Central memory CD8-positive, alpha-beta T cell (primary cell): Measurements from ENCODE around the gene TSPAN4.

ENCODE experiments used
- ATAC-seq: fragments of 150-1000 bp; cut with Tn5 transposase; replicated peaks from 2 replicates; pipeline ENCODE4 v1.10.0; 2022; ENCODE audit warnings: mild to moderate bottlenecking, moderate FRiP score, moderate number of reproducible peaks; ENCODE audit not compliant: poor library complexity, severe bottlenecking; ENCODE audit errors: extremely low read depth
- DNase-seq, 2 donors: peaks; one replicate each; pipeline ENCODE4 v3.0.0; 2021; ENCODE audit warnings: low spot score in 2 of 2
- H3K27ac Mint-ChIP-seq: one replicate; pipeline ENCODE4 v1.8.0; 2022; ENCODE audit warnings: low read depth, mild to moderate bottlenecking, moderate library complexity, mixed read lengths
- H3K27me3 Mint-ChIP-seq: one replicate; pipeline ENCODE4 v1.8.0; 2022; ENCODE audit warnings: mixed read lengths
- H3K36me3 Mint-ChIP-seq: one replicate; pipeline ENCODE4 v1.8.0; 2022; ENCODE audit warnings: mild to moderate bottlenecking, moderate library complexity, mixed read lengths; ENCODE audit not compliant: insufficient read depth
- H3K4me1 Mint-ChIP-seq: one replicate; pipeline ENCODE4 v1.8.0; 2022; ENCODE audit warnings: mixed read lengths
- H3K4me3 Mint-ChIP-seq: one replicate; pipeline ENCODE4 v1.8.0; 2022; ENCODE audit warnings: mild to moderate bottlenecking, moderate library complexity, mixed read lengths
- H3K9me3 Mint-ChIP-seq: one replicate; pipeline ENCODE4 v1.8.0; 2022; ENCODE audit warnings: mixed read lengths

The TSPAN4 gene

GRCh38 chr11:893008-893654, 50.5 kb downstream of the TSPAN4 start:
- no peak for ATAC-seq
- Mint-ChIP-seq H3K27me3 (no peaks in the 10 kb centered on the region), H3K9me3 (no peaks in the 10 kb centered on the region), H3K4me1 (peaks cover 6% of the 10 kb centered on the region), H3K4me3 (no peak overlapping the region), H3K27ac (no peak overlapping the region), H3K36me3 (peaks cover 3% of the 10 kb centered on the region)
- DNase-seq, result no peak

GRCh38 chr11:894575-895201, 52.0 kb downstream of the TSPAN4 start:
- Mint-ChIP-seq H3K36me3 (peaks cover 3% of the 10 kb centered on the region), H3K27me3 (no peaks in the 10 kb centered on the region), H3K27ac (no peak overlapping the region), H3K9me3 (no peaks in the 10 kb centered on the region), H3K4me3 (no peak overlapping the region), H3K4me1 (no peaks in the 10 kb centered on the region)
- ATAC-seq (no peak), DNase-seq (no peak)

- Mint-ChIP-seq H3K9me3 (no peaks in the 10 kb centered on the region), H3K4me1 (no peaks in the 10 kb centered on the region), H3K27ac (no peak overlapping the region), H3K36me3 (peaks cover 6% of the 10 kb centered on the region), H3K4me3 (no peak overlapping the region), H3K27me3 (no peaks in the 10 kb centered on the region)
- no peak for ATAC-seq
- no peak for DNase-seq
Observed at GRCh38 chr11:895331-896110, 52.9 kb downstream of the TSPAN4 start.

- H3K27me3 Mint-ChIP-seq, result no peaks in the 10 kb centered on the region
- H3K36me3 Mint-ChIP-seq, result peaks cover 9% of the 10 kb centered on the region
- no peak overlapping the region for H3K27ac Mint-ChIP-seq
- DNase-seq, result no peak
- H3K4me3 Mint-ChIP-seq, result no peak overlapping the region
- H3K4me1 Mint-ChIP-seq, result peaks cover 6% of the 10 kb centered on the region
- no peak for ATAC-seq
- no peaks in the 10 kb centered on the region for H3K9me3 Mint-ChIP-seq
Observed at GRCh38 chr11:897253-898142, 54.8 kb downstream of the TSPAN4 start.

GRCh38 chr11:898143-898511, 55.5 kb downstream of the TSPAN4 start:
- no peaks in the 10 kb centered on the region for H3K9me3 Mint-ChIP-seq
- no peak overlapping the region for H3K27ac Mint-ChIP-seq
- peaks cover 6% of the 10 kb centered on the region for H3K4me1 Mint-ChIP-seq
- peaks cover 10% of the 10 kb centered on the region for H3K36me3 Mint-ChIP-seq
- DNase-seq, result no peak
- no peak for ATAC-seq
- H3K27me3 Mint-ChIP-seq, result no peaks in the 10 kb centered on the region
- H3K4me3 Mint-ChIP-seq, result no peak overlapping the region

GRCh38 chr11:898540-899190, 56.0 kb downstream of the TSPAN4 start:
- Mint-ChIP-seq H3K27me3 (no peaks in the 10 kb centered on the region), H3K4me1 (peaks cover 6% of the 10 kb centered on the region), H3K27ac (no peak overlapping the region), H3K9me3 (no peaks in the 10 kb centered on the region), H3K4me3 (no peak overlapping the region), H3K36me3 (peaks cover 10% of the 10 kb centered on the region)
- no peak for DNase-seq
- ATAC-seq, result no peak

GRCh38 chr11:899724-900123, 57.1 kb downstream of the TSPAN4 start:
- ATAC-seq, result no peak
- Mint-ChIP-seq H3K36me3 (peaks cover 12% of the 10 kb centered on the region), H3K9me3 (no peaks in the 10 kb centered on the region), H3K27me3 (no peaks in the 10 kb centered on the region), H3K4me3 (no peak overlapping the region), H3K27ac (no peak overlapping the region), H3K4me1 (peaks cover 6% of the 10 kb centered on the region)
- DNase-seq, result no peak

- no peak for ATAC-seq
- H3K27ac Mint-ChIP-seq, result no peak overlapping the region
- H3K4me3 Mint-ChIP-seq, result no peak overlapping the region
- no peaks in the 10 kb centered on the region for H3K27me3 Mint-ChIP-seq
- H3K9me3 Mint-ChIP-seq, result no peaks in the 10 kb centered on the region
- peaks cover 6% of the 10 kb centered on the region for H3K4me1 Mint-ChIP-seq
- H3K36me3 Mint-ChIP-seq, result peaks cover 12% of the 10 kb centered on the region
- DNase-seq, result no peak
Observed at GRCh38 chr11:900545-900944, 57.9 kb downstream of the TSPAN4 start.

GRCh38 chr11:901452-902061, 58.9 kb downstream of the TSPAN4 start:
- H3K9me3 Mint-ChIP-seq, result no peaks in the 10 kb centered on the region
- no peak overlapping the region for H3K27ac Mint-ChIP-seq

GRCh38 chr11:904380-904779, 61.7 kb downstream of the TSPAN4 start:
- Mint-ChIP-seq H3K4me1 (peaks cover 21% of the 10 kb centered on the region), H3K4me3 (no peak overlapping the region), H3K9me3 (no peaks in the 10 kb centered on the region), H3K27ac (no peak overlapping the region), H3K27me3 (no peaks in the 10 kb centered on the region), H3K36me3 (peaks cover 14% of the 10 kb centered on the region)
- no peak for DNase-seq
- no peak for ATAC-seq

More at GRCh38 chr11:901452-902061, 58.9 kb downstream of the TSPAN4 start:
- DNase-seq (no peak), ATAC-seq (no peak)
- Mint-ChIP-seq H3K27me3 (no peaks in the 10 kb centered on the region), H3K4me1 (peaks cover 6% of the 10 kb centered on the region), H3K36me3 (peaks cover 12% of the 10 kb centered on the region), H3K4me3 (no peak overlapping the region)

GRCh38 chr11:905952-906351, 63.3 kb downstream of the TSPAN4 start:
- no peak for DNase-seq

More at GRCh38 chr11:905952-906351, 63.3 kb downstream of the TSPAN4 start:
- H3K27me3 Mint-ChIP-seq, result no peaks in the 10 kb centered on the region
- no peak overlapping the region for H3K4me3 Mint-ChIP-seq
- H3K36me3 Mint-ChIP-seq, result peaks cover 11% of the 10 kb centered on the region
- no peak overlapping the region for H3K27ac Mint-ChIP-seq
- no peaks in the 10 kb centered on the region for H3K9me3 Mint-ChIP-seq
- no peak for ATAC-seq
- H3K4me1 Mint-ChIP-seq, result peaks cover 21% of the 10 kb centered on the region
